ENCODE data around the gene LGI2. TPM values are rescaled to one million over a fixed set of nuclear protein-coding genes. Genes with fewer than 3 reads are reported as not detected.

LGI2 gene
- polyA plus RNA-seq, 1 of the 3 experiments (the other 2 are of a cell fraction): not detected

- Histone ChIP-seq H4K20me1 (ENCODE audit: insufficient read depth) (no peaks in the 10 kb centered on the region), H3K27me3 (ENCODE audit: insufficient read depth) (peaks cover 8% of the 10 kb centered on the region), H3K27ac (ENCODE audit: low read depth in 2 of 2, low read length in 1 of 2) (no peak overlapping the region), H3K9me3 (0 out of 2 replicates have a peak, but pooled peaks cover 2% of the 10 kb centered on the region), H3K36me3 (replicated peaks in 1 of 2; ENCODE audit: control insufficient read depth in 1 of 2, insufficient read depth in 2 of 2, low read length in 1 of 2) (no peaks in the 10 kb centered on the region), H3F3A (replicated peaks; ENCODE audit: insufficient read depth) (no peaks in the 10 kb centered on the region), H3K9ac (no peak overlapping the region), H2AFZ (ENCODE audit: low read depth) (no peak overlapping the region), H3K4me3 (ENCODE audit: low read depth in 2 of 2, low read length in 1 of 2) (no peak overlapping the region), H3K4me2 (no peak overlapping the region), H3K79me2 (ENCODE audit: insufficient read depth) (no peaks in the 10 kb centered on the region), H3K4me1 (ENCODE audit: control insufficient read depth in 1 of 2, insufficient read depth in 2 of 2, low read depth in 1 of 2, low read length in 1 of 2) (no peaks in the 10 kb centered on the region), H3K9me2 (no peaks in the 10 kb centered on the region)
- ChIA-PET POLR2A (no interaction called here), CTCF (interaction anchor here (3.1 kb wide), 1 partner anchor 15 kb away, joined by 12 read pairs; no protein-coding TSS in a partner anchor)
- WGBS (ENCODE audit: low lambda C conversion rate): 0% methylated on average over 2 of the region's 2 CpGs
- no peak for TF ChIP-seq RFX5 (IDR thresholded peaks at IDR 0.05; ENCODE audit: low read length)
- TF ChIP-seq EZH2phosphoT487 (IDR thresholded peaks at IDR 0.05; ENCODE audit: borderline replicate concordance, low read depth): no peak
- DNase-seq: no peak
Measured at GRCh38 chr4:24995346-24995919, 35.3 kb downstream of the LGI2 start.

GRCh38 chr4:24993551-24994080 is 37.1 kb downstream of the LGI2 start:
- POLR2A ChIA-PET: no interaction called here
- H2AFZ ChIP-seq (ENCODE audit: low read depth): no peak overlapping the region
- H3K36me3 ChIP-seq (replicated peaks in 1 of 2; ENCODE audit: control insufficient read depth in 1 of 2, insufficient read depth in 2 of 2, low read length in 1 of 2): no peaks in the 10 kb centered on the region
- TF ChIP-seq RFX5 (IDR thresholded peaks at IDR 0.05; ENCODE audit: low read length) (no peak), MXI1 (IDR thresholded peaks at IDR 0.05; ENCODE audit: low read depth, low read length) (no peak), SIN3A (IDR thresholded peaks at IDR 0.05; ENCODE audit: borderline replicate concordance, low read depth, low read length) (no peak), PBX3 (IDR thresholded peaks at IDR 0.05) (no peak), GABPA (IDR thresholded peaks at IDR 0.05; ENCODE audit: low read depth) (no peak), TEAD4 (IDR thresholded peaks at IDR 0.05; ENCODE audit: borderline replicate concordance, insufficient read depth) (no peak), EP300 (IDR thresholded peaks at IDR 0.05; ENCODE audit: borderline replicate concordance in 1 of 2, low read depth in 1 of 2, low read length in 1 of 2) (no peak), NFIC (IDR thresholded peaks at IDR 0.05; ENCODE audit: borderline replicate concordance) (no peak), YY1 (IDR thresholded peaks at IDR 0.05; ENCODE audit: low read depth) (no peak), FOSL2 (IDR thresholded peaks at IDR 0.05; ENCODE audit: borderline replicate concordance, low read depth) (no peak), FOXM1 (IDR thresholded peaks at IDR 0.05; ENCODE audit: low read depth) (no peak), TCF12 (IDR thresholded peaks at IDR 0.05) (no peak), MEF2A (IDR thresholded peaks at IDR 0.05; ENCODE audit: borderline replicate concordance, low read depth) (no peak), RAD21 (IDR thresholded peaks at IDR 0.05; ENCODE audit: low read length) (no peak), JUND (IDR thresholded peaks at IDR 0.05) (no peak), ZBTB33 (IDR thresholded peaks at IDR 0.05; ENCODE audit: borderline replicate concordance, low read depth) (no peak), MAX (IDR thresholded peaks at IDR 0.05; ENCODE audit: low read depth) (no peak)
- CTCF ChIA-PET: interaction anchor here (4.3 kb wide), 1 partner anchor 13 kb away, joined by 27 read pairs; no protein-coding TSS in a partner anchor
- no peak overlapping the region for H3K9ac ChIP-seq
- no peaks in the 10 kb centered on the region for H3K9me2 ChIP-seq
- no peak overlapping the region for H3K4me3 ChIP-seq (ENCODE audit: low read depth in 2 of 2, low read length in 1 of 2)
- 0 out of 2 replicates have a peak, but pooled peaks cover 5% of the 10 kb centered on the region for H3K9me3 ChIP-seq
- H3K4me2 ChIP-seq: no peak overlapping the region
- no peak for DNase-seq
- no peaks in the 10 kb centered on the region for H3K79me2 ChIP-seq (ENCODE audit: insufficient read depth)
- no peaks in the 10 kb centered on the region for H3K4me1 ChIP-seq (ENCODE audit: control insufficient read depth in 1 of 2, insufficient read depth in 2 of 2, low read depth in 1 of 2, low read length in 1 of 2)
- H3K27me3 ChIP-seq (ENCODE audit: insufficient read depth): peaks cover 8% of the 10 kb centered on the region
- H3F3A ChIP-seq (replicated peaks; ENCODE audit: insufficient read depth): no peaks in the 10 kb centered on the region
- no peaks in the 10 kb centered on the region for H4K20me1 ChIP-seq (ENCODE audit: insufficient read depth)
- WGBS (ENCODE audit: low lambda C conversion rate): 19% methylated on average over 5 of the region's 5 CpGs
- H3K27ac ChIP-seq (ENCODE audit: low read depth in 2 of 2, low read length in 1 of 2): no peak overlapping the region

Measured in SK-N-SH (cell line).